Stimulated activated CD8-positive, alpha-beta memory T cell treated with anti-CD3 and anti-CD28 coated beads, Interleukin-7, amount 100 ng/mL, for 48 hours (primary cell): ENCODE measurements around the gene ZDHHC5.

Experiments used
- DNase-seq, 2 donors: peaks; one replicate each; pipeline ENCODE4 v3.0.0-alpha.2; 2020; ENCODE audit warnings: low read depth in 1 of 2; ENCODE audit errors: extremely low read depth in 1 of 2

The ZDHHC5 gene

DNA sequence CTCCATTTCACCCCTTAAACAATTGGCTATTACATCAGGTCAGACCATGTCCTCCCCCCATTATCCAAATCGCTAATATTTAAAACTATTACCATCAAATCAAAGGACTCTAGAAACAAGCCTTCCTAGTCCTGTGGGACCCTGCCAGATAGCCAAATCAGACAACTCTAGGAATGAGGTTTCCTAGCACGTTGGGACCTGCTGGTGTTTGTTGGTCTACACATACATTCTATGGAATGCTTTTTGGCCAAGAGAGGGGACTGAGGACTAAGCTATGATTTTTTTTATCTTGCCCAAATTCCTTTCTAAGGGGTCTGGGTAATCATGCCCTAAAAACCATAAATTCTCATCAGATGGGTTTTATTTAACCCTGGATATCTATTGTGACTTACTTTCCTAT, 59.3 kb downstream of the ZDHHC5 start:
- no peak for DNase-seq

DNA sequence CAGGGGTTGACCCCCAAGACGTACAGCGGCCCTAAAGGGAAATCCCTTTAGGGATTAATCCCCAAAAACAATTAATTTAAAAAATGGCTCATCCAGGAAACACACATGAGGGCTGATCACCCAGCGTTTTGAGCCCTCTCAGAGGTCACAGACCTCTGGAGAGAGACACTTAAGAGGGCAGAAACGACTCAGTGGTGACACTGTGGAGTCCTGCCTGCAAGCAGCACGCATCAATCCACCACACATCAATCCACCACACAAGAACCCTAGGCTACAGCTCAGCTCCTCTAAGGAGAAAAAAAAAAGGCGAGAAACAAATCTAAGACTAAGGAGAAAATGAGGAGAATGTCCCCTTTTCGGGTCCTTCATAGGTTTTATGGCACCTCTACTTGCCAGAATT, 60.9 kb downstream of the ZDHHC5 start:
- DNase-seq = no peak

DNA sequence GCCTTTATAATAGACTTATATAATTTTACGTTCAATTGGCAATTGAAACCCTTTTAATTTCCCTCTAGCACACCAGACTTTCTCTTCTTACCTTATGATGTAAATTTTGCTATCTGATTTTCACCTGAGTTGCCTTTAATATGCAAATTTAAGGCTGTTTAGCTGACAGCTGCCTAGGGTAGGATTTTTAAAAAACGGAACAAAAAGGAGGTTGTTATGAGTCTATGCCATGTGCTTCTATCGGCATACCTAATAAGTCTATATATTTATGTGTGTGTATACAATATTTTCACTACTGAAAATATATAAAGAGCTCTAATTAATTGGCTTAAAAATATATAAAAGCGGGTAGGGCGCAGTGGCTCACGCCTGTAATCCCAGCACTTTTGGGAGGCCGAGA, 61.6 kb downstream of the ZDHHC5 start:
- DNase-seq = no peak

DNA sequence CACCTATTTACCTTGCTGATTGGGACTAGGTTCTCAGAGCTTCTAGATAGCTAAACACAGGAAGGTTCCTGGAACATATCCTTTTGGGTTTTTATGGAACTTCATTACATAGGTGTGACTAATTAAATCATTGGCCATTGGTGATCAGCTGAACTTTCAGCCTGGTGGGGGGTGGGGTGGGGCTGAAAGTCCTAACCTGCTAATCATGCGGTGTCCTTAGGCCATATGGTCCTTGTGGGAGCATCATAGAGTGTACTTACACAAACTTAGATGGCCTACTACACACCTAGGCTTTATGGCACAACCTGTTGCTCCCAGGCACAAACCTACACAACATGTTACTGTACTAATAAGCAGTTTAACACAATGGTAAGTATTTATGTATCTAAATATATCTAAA, 64.7 kb downstream of the ZDHHC5 start:
- DNase-seq = no peak

DNA sequence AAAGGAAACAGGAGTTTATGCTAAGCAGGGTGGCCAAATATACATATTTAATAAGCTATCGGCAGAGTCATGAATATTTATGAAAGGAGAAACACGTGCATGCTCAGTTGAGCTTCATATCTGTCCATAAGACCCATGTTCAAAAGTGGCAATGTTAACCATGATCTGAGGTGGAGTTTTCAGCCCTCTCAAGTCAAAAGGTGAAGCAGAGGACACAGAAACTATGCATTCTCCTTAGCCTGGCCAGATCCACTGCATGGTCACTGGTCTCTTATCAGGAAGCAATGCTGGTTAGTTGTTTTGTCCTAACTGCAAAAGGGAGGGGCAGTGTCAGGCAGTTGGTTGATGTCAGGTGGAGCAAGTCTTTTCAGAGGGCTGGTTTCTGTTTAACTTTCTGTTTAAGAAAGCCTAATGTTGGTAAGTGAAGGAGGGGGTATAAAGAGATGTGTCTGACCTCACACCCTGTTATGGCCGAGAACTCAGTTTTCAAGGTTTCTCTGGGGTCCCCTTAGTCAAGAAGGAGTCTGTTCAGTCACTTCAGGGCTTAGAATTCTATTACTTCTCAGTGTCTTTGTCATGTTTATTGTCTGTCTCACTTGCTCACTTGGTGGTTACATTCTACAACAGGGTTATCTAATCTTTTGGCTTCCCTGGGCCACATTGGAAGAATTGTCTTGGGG, 67.8 kb downstream of the ZDHHC5 start:
- no peak for DNase-seq

DNA sequence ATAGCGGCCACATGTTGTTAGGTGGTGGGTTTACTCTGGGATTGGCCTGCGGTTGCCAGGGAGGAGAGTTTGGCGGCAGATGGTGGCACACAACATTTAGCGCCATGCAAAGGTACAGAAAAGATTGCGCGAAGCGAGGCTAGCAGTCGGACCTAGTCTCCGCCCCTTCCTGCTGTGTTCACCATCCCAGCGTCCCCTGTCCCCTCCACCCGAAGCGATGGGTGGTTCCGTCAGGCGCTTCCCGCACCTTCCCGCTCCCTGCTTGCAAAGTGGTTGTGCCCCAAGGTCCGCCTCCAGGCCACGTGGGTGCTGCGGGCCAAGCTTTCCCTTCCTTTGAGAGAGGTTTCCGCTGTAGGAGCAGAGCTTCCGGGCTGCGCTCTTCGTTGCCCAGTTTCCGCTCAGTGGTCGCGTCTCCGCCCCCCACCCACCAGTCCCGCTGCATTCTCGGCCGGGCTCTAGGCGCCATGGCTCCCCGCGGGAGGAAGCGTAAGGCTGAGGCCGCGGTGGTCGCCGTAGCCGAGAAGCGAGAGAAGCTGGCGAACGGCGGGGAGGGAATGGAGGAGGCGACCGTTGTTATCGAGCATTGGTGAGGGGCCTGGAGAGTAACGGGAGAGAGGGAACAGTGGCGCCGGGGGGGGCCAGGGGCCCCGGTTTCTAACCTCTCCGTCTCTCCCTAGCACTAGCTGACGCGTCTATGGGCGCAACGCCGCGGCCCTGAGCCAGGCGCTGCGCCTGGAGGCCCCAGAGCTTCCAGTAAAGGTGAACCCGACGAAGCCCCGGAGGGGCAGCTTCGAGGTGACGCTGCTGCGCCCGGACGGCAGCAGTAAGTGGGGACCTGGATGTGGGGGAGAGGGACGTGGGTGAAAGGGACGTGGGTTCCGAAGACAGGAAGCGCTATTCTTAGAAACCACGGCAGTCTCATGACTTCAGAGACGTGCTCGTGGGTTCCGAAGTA, 73.5 kb downstream of the ZDHHC5 start, which contains the start of gene SELENOH:
Gene SELENOH, plus strand, starts transcription at position 360 of the 955 bp plus-strand sequence. Its CDS starts 105 bp downstream, at position 465.
- DNase-seq = peak; percentile 96 to 97

DNA sequence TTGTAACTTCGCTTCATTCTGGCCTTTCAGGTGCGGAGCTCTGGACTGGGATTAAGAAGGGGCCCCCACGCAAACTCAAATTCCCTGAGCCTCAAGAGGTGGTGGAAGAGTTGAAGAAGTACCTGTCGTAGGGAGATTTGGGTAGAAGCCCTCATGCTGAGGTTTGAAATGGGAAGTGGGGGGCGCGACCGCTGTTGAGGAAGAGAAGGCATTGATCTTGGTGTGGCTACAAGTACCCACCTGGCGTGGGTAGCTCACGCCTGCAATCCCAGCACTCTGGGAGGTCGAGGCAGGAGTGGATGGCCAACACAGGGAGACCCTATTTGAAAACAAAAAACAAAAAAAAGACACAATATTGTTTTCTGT, 74.2 kb downstream of the ZDHHC5 start:
- no peak for DNase-seq

DNA sequence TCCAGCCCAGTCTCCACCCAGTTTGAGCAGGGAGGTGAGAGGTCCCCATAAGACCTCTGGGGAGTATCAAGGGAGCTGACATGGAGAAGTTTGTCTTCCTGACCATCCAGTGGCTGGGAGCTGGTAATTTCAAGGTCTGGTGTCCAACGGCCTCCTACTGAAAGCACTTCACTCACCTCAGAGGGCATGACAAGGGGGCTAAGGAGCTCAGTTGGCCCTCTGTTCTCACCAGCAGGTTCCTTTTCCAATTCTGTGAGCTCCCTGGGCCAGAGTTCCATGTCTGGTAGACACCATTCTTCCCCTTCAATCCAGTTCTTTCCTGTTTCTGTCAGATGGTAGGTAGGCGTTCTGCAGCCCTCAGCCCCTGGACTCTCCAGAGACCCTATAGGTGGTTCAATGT, 76.4 kb downstream of the ZDHHC5 start:
- no peak for DNase-seq

DNA sequence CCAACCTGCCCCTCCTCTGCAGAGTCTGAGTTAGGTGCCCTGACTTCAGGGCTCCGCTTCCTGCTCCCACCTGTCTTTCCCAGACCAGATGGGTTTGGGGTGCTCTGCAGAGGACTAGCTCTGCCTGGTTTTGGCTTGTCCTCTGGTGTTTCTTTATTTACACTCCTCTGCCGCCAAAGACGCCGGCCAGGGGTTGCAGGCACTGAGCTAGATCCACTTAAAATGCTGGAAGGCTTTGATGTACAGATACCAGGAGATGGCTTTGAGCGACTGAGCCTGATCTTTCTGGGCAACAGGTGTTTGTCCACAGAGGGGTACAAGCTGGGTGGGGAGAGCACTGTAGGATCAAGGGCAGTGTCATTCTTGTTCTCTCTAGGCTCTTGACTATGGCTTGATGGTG, 77.3 kb downstream of the ZDHHC5 start:
- no peak for DNase-seq

DNA sequence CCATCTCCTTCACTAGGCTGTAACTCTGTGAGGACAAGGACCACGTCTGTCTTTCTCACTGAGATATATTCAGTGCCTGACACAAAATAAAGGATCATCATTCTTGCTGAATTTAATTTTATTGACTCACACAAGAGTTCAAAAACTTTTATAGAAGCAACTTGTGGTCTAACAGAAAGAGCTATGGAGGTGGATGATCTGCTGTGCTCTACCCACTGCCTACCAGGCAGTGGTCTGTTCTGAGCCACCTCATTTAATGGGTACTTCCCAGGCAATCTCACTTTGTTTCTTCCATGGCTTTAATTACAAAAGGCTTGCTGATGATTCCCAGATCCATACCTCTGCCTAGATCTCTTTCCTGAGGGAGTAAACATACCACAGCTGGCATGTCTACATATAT, 79.0 kb downstream of the ZDHHC5 start:
- no peak for DNase-seq
